Activated T-helper 9 cell treated with anti-CD3 and anti-CD28 coated beads, Interleukin-2, amount 50 U/mL, for 16 hours (primary cell): ENCODE data around the gene IRF4.

Experiments used
- DNase-seq: peaks from one replicate; pipeline ENCODE4 v3.0.0-alpha.2; 2020; ENCODE audit warnings: low read depth

IRF4 gene

GRCh38 chr6:353642-354614 lies 37.6 kb upstream of the IRF4 start:
- DNase-seq, result no peak

DNA sequence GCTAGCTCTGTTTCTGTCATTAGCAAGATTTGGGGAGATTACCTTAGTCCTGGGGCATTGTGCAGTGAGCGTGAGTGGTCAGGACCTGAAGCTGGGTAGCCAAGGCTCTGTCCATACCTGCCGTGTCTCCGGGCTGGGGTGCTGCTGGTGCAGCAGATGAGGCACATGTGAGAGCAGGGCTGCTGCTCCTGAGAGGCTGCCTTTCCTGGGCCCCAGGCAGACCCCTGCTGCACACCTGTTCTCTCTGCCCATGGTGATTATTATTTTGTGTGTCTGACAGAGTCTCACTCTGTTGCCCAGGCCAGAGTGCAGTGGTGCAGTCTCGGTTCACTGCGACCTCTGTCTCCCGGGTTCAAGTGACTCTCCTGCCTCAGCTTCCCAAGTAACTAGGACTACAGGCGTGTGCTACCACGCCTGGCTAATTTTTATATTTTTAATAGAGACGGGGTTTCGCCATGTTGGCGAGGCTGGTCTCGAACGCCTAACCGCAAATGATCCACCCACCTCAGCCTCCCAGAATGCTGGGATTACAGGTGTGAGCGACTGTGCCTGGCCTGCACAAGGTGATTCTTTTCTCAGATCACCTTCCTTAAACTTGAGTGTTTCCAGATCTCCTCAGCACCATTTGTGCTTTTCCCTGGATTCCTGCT lies 36.8 kb upstream of the IRF4 start:
- DNase-seq, result no peak

- DNase-seq, result no peak
Measured at GRCh38 chr6:355373-356208, 36.0 kb upstream of the IRF4 start.

- DNase-seq, result no peak
Measured at GRCh38 chr6:356828-357251, 34.7 kb upstream of the IRF4 start.

DNA sequence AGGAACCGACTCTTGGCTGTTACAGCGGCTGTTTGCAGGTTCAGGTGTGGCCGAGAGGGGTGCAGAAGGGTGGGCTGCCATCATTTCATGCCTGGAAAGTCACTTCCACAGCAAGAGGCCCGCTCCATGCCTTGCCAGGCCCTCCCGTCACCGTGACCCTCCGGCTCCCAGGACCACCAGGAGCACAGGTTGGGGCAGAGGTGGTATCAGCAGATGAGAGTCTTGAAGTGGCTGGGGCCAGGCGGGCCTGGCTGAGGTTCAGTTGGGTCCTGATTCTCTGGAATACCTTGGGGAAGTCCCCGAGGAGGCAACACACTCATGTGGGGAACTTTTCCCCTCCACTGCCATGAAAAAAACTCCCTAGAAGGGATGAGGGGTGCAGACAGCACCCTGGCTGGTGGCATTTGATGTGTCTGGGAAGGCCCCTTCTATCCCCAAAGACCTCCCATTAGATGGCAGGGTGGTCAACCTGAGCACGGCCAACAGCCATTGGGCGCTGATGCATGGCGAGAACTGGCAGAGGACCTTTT lies 34.2 kb upstream of the IRF4 start:
- no peak for DNase-seq

- no peak for DNase-seq
Measured at GRCh38 chr6:357791-358341, 33.7 kb upstream of the IRF4 start.

DNA sequence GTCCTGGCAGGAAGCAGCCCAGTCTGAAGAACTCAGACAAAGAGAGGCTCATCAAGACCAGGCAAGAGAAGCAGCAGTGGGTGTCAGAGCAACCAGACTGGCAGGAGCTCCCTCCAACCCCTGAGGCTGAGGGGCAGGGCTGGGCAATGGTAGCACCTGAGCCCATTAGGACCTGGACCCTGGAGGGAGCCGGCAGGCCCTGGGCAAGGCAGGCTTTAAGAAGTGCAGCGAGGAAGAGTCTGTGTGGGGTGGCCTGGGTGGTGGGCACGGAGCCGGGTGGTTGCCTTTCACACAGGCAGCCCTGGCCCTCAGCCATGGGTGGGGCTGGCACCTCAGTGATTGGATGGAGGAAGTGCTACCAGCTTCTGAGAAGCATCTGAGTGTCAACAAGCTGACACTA lies 33.1 kb upstream of the IRF4 start:
- DNase-seq, result no peak

DNA sequence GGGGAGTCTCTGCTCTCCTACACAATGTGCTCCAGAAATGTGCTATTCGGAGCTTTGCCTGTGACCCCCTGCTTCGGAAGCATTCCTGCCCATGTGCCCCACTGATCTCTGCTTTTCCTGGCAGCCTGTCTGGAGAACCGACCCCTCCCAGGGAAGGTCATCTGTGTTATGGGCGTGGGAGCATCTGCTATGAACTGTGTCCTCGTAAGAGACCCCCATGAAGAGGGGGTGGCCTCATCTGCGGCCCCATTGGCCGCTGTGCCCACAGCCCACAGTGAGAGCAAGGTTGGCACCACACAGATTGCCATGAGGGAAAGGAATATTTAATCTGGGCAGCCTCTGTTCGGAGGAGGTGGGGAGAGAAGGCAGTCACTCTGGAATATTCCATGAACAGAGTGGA lies 32.7 kb upstream of the IRF4 start:
- no peak for DNase-seq

GRCh38 chr6:359261-360035 lies 32.1 kb upstream of the IRF4 start:
- no peak for DNase-seq

GRCh38 chr6:360349-360748 lies 31.2 kb upstream of the IRF4 start:
- no peak for DNase-seq

DNA sequence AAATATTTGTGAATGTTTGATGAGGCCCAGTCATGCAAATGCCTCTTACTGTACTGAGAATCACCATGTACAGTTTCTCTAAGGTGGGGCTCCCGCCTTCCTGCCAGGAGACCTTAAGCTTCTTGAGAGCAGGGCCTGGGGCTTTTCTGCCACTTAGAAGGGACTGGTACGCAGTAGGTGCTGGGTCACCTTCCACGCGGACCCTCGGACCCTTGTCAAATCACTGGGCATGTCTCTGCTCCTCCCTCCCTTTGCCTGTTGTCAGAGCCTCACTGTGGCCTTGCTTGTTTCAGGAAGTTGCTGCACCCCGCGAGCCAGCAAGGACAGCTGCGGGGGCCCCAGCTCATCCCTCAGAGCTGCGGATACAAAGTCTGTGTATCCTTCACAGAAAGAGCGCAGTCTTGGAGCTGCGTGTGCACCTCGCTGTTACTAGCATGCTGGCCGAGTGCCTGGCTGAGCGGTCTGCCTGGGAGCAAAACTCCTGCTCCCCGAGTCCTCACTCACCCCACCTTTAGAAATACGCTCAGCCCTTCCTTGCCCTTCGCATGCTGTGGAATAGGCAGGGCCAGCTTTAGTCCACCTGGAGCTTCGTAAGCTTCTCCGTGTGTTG lies 30.7 kb upstream of the IRF4 start:
- DNase-seq, result no peak

DNA sequence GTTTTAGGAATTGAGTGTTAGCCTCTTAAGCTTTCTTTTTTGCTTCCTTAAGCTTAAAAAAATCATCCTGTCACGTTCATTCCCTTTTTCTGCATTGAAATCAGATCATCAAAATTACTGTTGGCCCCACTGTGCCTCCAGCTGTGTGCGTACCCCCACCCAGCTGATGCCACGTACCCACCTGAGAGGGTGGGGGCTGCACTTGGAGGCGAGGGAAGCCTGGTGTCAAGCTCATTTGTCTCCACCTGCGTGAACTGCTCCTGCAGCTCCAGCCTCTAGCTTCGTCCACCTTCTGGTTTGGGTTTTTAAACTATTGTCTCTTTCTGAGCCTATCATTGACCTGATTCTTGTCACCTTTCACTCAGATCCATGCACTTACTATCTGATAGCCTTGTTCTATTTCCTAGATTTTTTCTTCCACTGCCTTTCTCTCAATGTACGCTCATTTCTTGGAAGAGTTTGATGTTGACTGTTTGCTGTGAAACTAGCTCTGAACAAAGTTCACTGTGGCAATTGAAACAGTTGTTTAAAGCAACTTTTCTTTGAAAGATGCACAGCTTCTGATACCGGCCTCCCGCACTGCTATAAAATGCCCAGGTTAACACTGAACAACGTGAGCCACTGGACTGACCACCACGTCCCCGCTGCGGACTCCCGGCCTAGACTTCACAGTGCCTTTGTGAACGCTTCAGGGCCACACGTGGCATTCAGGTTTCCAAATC lies 30.0 kb upstream of the IRF4 start:
- no peak for DNase-seq

- no peak for DNase-seq
Measured at GRCh38 chr6:362231-362923, 29.2 kb upstream of the IRF4 start.

GRCh38 chr6:362924-363249 lies 28.7 kb upstream of the IRF4 start:
- DNase-seq, result no peak

- DNase-seq, result no peak
Measured at GRCh38 chr6:363291-363690, 28.3 kb upstream of the IRF4 start.

DNA sequence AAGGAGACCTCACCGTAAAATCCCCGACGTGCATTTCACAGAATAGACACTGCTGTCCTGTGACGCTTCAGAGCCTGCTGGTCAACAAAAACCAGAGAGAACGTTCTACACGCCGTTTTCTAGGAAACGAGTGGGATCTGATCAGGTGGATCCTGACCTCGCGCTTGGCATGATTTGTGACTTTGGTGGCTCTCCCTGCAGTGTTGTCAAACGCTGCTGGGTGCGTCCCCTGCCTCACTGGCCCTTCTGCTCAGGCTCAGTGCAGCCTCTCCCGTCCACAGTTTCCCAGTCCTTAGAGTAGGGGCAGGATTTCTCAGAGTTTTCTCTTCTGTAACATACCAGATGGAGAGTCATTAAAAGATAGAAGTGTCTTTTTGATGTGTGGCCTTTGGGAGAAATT lies 27.6 kb upstream of the IRF4 start:
- no peak for DNase-seq

DNA sequence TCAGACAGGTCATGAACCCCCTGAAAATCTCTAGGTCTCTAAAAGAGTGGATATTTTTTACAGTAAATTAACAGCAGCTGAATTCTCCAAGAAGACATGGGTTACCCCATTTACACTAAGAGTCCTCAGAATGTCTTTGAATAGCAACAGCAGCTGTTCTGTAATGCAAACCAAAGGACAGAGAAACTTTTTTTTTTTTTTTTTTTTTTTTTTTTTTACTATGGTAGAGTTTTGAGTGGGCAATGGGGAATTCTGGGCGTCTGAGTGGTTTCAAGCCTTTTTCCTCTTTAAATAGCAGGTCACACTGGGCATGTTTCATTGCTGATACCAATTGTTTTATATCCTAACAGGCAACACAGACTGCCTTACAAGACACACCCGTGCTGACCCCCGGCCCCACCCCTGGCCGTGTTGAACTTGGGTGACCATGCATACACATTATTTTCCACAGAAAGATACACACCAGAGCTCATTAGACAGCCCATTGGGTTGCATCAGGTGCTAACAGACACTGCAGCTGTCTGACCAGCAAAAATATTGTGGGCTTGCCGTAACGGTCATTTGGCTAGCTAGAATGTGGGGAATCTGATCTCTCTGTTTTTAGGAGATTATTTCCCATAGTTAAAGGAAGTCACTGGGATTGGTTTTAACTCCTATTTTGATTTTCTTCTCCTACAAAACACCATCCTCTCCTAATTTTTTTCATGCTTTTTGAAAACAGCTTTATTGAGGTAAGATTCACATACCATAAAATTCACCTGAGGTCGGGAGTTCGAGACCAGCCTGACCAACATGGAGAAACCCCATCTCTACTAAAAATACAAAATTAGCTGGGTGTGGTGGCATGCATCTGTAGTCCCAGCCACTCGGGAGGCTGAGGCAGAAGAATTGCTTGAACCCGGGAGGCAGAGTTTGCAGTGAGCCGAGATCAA lies 26.7 kb upstream of the IRF4 start:
- DNase-seq, result no peak

GRCh38 chr6:365835-366234 lies 25.7 kb upstream of the IRF4 start:
- no peak for DNase-seq
